Gastroesophageal sphincter (tissue), 3 donors: Measurements from ENCODE around the gene VGF.
A peak's percentile ranks its signal among the peaks of the same experiment; 100 is the strongest.

Experiments used
- POLR2AphosphoS5 ChIP-seq: sonication (generic); formaldehyde crosslinking; IDR thresholded peaks from one replicate; pipeline ENCODE4 v1.6.1; 2017; ENCODE audit warnings: antibody characterized with exemption
- TF ChIP-seq, protein P1 (sequence below), 4 experiments: fragments of 200-600 bp in 2 of 4; fragments of 450-650 bp in 2 of 4; sonication (generic) in 1 of 4; IDR thresholded peaks; one replicate each; pipeline ENCODE4 v1.5.1; 2017 to 2019; ENCODE audit warnings: antibody characterized with exemption in 4 of 4, mild to moderate bottlenecking in 2 of 4, moderate library complexity in 2 of 4

DNA sequence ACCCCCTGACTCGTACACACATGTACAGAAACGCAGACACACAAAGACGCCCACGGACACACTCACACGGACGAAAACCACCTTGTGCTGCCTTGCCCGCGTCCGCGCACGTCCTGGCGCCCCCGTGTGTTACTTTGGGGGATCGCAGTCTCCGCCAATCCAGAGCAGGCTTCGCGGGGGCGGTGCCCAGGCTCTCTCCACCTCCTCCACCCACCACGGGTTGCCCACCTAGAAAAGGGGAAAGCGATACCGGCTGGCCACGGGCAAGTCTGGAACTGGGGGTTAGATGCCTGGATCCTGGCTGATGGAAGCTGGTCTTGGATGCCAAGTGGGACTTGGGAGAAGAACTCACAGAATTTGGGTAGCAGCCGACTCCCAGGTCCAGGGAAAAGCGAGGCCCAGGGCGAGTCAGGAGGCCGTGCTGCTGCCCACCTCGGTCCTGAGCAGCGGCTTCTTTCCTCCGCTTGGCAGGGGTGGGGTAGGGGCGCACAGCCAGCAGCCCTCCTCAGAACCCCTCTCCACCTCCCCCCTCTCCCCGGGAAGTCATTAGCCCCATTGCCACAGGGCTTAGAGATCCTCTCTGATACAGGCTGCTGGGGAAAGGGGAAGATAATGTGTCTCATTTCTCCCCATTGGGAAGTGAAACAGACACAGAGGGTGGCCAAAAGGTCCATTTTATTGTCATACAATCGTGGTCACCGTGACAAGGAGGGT lies 4.6 kb upstream of the VGF start:
- TF ChIP-seq POLR2AphosphoS5: no peak
- TF ChIP-seq, protein P1, sequence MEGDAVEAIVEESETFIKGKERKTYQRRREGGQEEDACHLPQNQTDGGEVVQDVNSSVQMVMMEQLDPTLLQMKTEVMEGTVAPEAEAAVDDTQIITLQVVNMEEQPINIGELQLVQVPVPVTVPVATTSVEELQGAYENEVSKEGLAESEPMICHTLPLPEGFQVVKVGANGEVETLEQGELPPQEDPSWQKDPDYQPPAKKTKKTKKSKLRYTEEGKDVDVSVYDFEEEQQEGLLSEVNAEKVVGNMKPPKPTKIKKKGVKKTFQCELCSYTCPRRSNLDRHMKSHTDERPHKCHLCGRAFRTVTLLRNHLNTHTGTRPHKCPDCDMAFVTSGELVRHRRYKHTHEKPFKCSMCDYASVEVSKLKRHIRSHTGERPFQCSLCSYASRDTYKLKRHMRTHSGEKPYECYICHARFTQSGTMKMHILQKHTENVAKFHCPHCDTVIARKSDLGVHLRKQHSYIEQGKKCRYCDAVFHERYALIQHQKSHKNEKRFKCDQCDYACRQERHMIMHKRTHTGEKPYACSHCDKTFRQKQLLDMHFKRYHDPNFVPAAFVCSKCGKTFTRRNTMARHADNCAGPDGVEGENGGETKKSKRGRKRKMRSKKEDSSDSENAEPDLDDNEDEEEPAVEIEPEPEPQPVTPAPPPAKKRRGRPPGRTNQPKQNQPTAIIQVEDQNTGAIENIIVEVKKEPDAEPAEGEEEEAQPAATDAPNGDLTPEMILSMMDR (IDR thresholded peaks at IDR 0.05): peak in 3 of 4 experiments; percentile 68 to 90 (median 74)
